ENCODE results near the gene NKIRAS2. TPM values are rescaled to one million over a fixed set of nuclear protein-coding genes. Genes with fewer than 3 reads are reported as not detected.

The NKIRAS2 gene
- 28.7 TPM for total RNA-seq

GRCh38 chr17:42019509-42020404 is at the start of gene NKIRAS2:
TSS of gene NKIRAS2 (plus strand) at chr17:42020090. CDS start at chr17:42021578, 1,488 bp downstream.
- Histone ChIP-seq H3K4me1 (peaks cover 43% of the 10 kb centered on the region), H3K36me3 (peaks cover 0 to 17% of the 10 kb centered on the region in 2 donors)
- TF ChIP-seq POLR2AphosphoS5 (IDR thresholded peaks at IDR 0.05; ENCODE audit: insufficient read depth in 1 of 2, low read depth in 1 of 2) (peak; percentile 79 to 96), POLR2A (IDR thresholded peaks at IDR 0.05) (peak in 1 of 2 donors; percentile 30)
- TF ChIP-seq, protein P1, sequence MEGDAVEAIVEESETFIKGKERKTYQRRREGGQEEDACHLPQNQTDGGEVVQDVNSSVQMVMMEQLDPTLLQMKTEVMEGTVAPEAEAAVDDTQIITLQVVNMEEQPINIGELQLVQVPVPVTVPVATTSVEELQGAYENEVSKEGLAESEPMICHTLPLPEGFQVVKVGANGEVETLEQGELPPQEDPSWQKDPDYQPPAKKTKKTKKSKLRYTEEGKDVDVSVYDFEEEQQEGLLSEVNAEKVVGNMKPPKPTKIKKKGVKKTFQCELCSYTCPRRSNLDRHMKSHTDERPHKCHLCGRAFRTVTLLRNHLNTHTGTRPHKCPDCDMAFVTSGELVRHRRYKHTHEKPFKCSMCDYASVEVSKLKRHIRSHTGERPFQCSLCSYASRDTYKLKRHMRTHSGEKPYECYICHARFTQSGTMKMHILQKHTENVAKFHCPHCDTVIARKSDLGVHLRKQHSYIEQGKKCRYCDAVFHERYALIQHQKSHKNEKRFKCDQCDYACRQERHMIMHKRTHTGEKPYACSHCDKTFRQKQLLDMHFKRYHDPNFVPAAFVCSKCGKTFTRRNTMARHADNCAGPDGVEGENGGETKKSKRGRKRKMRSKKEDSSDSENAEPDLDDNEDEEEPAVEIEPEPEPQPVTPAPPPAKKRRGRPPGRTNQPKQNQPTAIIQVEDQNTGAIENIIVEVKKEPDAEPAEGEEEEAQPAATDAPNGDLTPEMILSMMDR (IDR thresholded peaks at IDR 0.05): peak; percentile 79 to 95 (median 83)

DNA sequence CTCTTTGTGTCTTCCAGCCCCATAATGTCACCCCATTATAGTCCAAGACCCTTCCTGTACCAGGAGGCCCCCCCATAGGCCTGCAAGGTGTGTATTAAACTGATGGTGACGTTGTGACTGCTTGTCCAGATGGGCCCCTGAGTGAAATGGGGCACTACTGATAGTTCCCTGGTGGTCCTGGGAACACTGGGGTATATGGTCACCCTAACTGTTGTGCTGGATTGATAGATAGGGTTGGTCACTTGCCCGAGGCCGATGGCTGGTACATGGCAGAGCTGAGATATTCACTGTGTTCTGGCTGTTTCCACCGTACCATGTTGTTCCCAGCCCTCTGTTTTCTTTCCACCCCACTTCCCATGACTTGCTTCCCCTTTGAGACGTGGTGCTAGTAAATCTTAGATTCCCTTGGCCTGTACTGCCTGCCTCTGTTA is 49.0 kb upstream of the NKIRAS2 start:
- DNase-seq (ENCODE audit: extremely low spot score in 2 of 2): no peak
- TF ChIP-seq POLR2AphosphoS5 (IDR thresholded peaks at IDR 0.05; ENCODE audit: insufficient read depth in 1 of 2, low read depth in 1 of 2) (no peak), POLR2A (IDR thresholded peaks at IDR 0.05) (no peak)
- TF ChIP-seq, protein P1 (IDR thresholded peaks at IDR 0.05): no peak
- H3K4me3 ChIP-seq: no peak overlapping the region
- H3K4me1 ChIP-seq: peaks cover 86% of the 10 kb centered on the region
- intact Hi-C loops (cut with DNase I): no loop called here
- peak overlapping the region; percentile 37 for H3K27ac ChIP-seq
- no peaks in the 10 kb centered on the region for H3K9me3 ChIP-seq
- H3K27me3 ChIP-seq: no peaks in the 10 kb centered on the region
- H3K36me3 ChIP-seq: peaks cover 0 to 65% of the 10 kb centered on the region in 2 donors

More at GRCh38 chr17:42019509-42020404, at the start of gene NKIRAS2:
- intact Hi-C loops (cut with DNase I): loop anchor here (5.0 kb wide), 1 partner anchor 52 kb away; the partner anchor contains the start of gene CNP
- Histone ChIP-seq H3K9me3 (no peaks in the 10 kb centered on the region), H3K27ac (peak within 1 kb of the TSS; percentile 91), H3K27me3 (no peaks in the 10 kb centered on the region), H3K4me3 (peak within 1 kb of the TSS; percentile 74 to 89)
- peak in 1 of 2 donors; percentile 91 for DNase-seq (ENCODE audit: extremely low spot score in 2 of 2)

GRCh38 chr17:41971721-41972523 is 48.0 kb upstream of the NKIRAS2 start:
- Histone ChIP-seq H3K4me3 (no peak overlapping the region), H3K9me3 (no peaks in the 10 kb centered on the region), H3K36me3 (peaks cover 0 to 70% of the 10 kb centered on the region in 2 donors), H3K27ac (no peak overlapping the region), H3K27me3 (no peaks in the 10 kb centered on the region), H3K4me1 (peaks cover 94% of the 10 kb centered on the region)
- TF ChIP-seq, protein P1 (IDR thresholded peaks at IDR 0.05): no peak
- TF ChIP-seq POLR2AphosphoS5 (IDR thresholded peaks at IDR 0.05; ENCODE audit: insufficient read depth in 1 of 2, low read depth in 1 of 2) (no peak), POLR2A (IDR thresholded peaks at IDR 0.05) (no peak)
- intact Hi-C loops (cut with DNase I): no loop called here
- DNase-seq (ENCODE audit: extremely low spot score in 2 of 2): no peak

DNA sequence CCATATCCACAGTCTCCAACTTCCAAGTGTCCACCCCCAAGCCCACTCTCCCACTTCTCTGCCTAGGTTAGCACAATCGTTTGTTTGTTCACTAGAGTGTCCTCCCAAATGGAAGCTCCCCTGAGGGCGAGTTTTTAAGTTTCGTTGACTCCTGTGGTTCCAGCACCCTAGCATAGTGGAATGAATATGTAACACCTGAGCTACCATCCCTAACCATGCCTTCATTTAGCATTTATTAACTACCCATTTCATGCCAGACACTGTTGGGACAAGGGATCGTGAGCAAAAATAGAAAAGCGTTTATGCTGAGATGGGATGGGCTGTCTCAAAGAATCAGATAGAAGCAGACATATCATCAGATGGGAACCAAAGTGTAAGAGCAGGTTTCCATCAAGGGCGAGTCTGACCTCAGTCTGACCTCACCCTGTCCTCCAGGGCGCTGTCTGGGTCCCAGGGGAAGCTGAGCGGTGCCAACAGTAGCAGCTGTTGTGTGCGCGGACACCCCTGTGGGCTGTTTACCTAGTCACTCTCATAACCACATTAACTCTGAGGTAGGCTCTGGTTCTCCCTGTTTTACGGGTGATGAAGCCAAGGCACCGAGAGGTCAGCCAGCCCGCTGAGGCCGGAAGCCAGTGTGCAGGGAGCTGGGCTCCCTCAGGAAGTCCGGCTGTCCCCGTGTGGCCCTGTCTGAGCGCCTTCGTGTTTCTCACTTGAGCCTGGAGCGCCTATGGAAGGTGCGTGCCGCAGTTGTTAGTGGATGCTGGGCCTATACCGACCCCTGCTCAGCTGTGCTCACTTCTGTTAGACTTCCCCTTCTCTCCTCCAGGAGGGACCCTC is 47.1 kb upstream of the NKIRAS2 start:
- Histone ChIP-seq H3K4me3 (no peak overlapping the region), H3K36me3 (peaks cover 0 to 74% of the 10 kb centered on the region in 2 donors), H3K27ac (no peak overlapping the region), H3K9me3 (no peaks in the 10 kb centered on the region), H3K27me3 (no peaks in the 10 kb centered on the region), H3K4me1 (peaks cover 93% of the 10 kb centered on the region)
- TF ChIP-seq, protein P1 (IDR thresholded peaks at IDR 0.05): no peak
- peak in 1 of 2 donors; percentile 7 for TF ChIP-seq POLR2AphosphoS5 (IDR thresholded peaks at IDR 0.05; ENCODE audit: insufficient read depth in 1 of 2, low read depth in 1 of 2)
- no peak for DNase-seq (ENCODE audit: extremely low spot score in 2 of 2)
- intact Hi-C loops (cut with DNase I): no loop called here
